GM23248 (cell line): ENCODE measurements around the gene TNFAIP8L3.

Source experiments
- EZH2 ChIP-seq: fragments of 200-600 bp; sonication (generic); IDR thresholded peaks from 2 replicates; pipeline ENCODE4 v1.6.1; 2018; ENCODE audit warnings: antibody characterized with exemption, mild to moderate bottlenecking; ENCODE audit not compliant: insufficient read depth, poor library complexity, severe bottlenecking
- EZH2phosphoT487 ChIP-seq: fragments of 200-600 bp; sonication (generic); IDR thresholded peaks from 2 replicates; pipeline ENCODE4 v1.6.1; 2018; ENCODE audit warnings: antibody characterized with exemption, moderate library complexity, mild to moderate bottlenecking, low read depth; ENCODE audit not compliant: insufficient read depth

DNA sequence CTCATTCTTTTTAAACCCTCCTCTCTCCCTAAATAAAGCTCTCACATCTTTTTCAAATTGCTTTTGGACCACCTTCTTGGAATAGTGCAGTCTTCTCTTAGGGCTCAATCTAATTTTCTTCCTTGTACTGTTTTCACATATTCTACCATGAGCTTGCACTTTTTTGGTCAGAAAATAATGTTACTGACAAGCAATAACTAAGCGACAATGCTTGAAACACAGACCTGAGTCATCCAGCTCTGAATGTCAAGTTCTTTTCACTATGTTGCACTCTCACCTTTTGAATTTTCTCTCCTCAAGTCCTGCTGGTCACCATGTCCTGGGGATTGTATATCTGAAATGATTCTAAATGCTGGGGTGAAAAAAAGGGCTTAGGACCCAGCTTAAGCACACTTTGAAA, 8.9 kb downstream of the TNFAIP8L3 start:
- TF ChIP-seq EZH2phosphoT487 (no peak), EZH2 (no peak)
